DMS 273 (cell line): ENCODE results near the gene MEGF6.

Experiments
- DNase-seq: peaks from one replicate; lab custom pipeline; 2025; ENCODE audit not compliant: unreplicated experiment; lab: John Stamatoyannopoulos, UW

Gene MEGF6

GRCh38 chr1:3444736-3445135, 166.6 kb downstream of the MEGF6 start:
- no peak for DNase-seq

GRCh38 chr1:3444298-3444697, 167.0 kb downstream of the MEGF6 start:
- DNase-seq = no peak

- DNase-seq = no peak
These were observed 167.5 kb downstream of the MEGF6 start for GRCh38 chr1:3443807-3444206.

GRCh38 chr1:3442901-3443300, 168.4 kb downstream of the MEGF6 start:
- DNase-seq = no peak

GRCh38 chr1:3442331-3442730, 169.0 kb downstream of the MEGF6 start:
- no peak for DNase-seq

GRCh38 chr1:3441880-3442279, 169.4 kb downstream of the MEGF6 start:
- no peak for DNase-seq

- DNase-seq = no peak
These were observed 169.9 kb downstream of the MEGF6 start for GRCh38 chr1:3441410-3441847.

GRCh38 chr1:3440711-3441409, 170.4 kb downstream of the MEGF6 start:
- no peak for DNase-seq

GRCh38 chr1:3440300-3440681, 171.0 kb downstream of the MEGF6 start:
- DNase-seq = no peak
